ENCODE results near the gene IDNK. TPM values are rescaled to one million over a fixed set of nuclear protein-coding genes. Genes with fewer than 3 reads are reported as not detected.

The IDNK gene
- total RNA-seq, 1 experiment from 2014 or later = 14.3 TPM

- H4K20me1 ChIP-seq (ENCODE audit: insufficient read depth, low read depth, low read length) = 0 out of 2 replicates have a peak, but pooled peaks cover 11% of the 10 kb centered on the region
- no peak for DNase-seq
These were observed 54.7 kb downstream of the IDNK start for GRCh38 chr9:83677596-83677995.

GRCh38 chr9:83680233-83680632 is 57.3 kb downstream of the IDNK start:
- DNase-seq = no peak
- no peaks in the 10 kb centered on the region for H3K27me3 ChIP-seq (ENCODE audit: low read length)
- peaks cover 17% of the 10 kb centered on the region; the same call in 1 of the 2 replicates for H4K20me1 ChIP-seq (ENCODE audit: insufficient read depth, low read depth, low read length)
- peaks cover 42% of the 10 kb centered on the region for H3K36me3 ChIP-seq (ENCODE audit: insufficient read depth, low read length)
- H3K79me2 ChIP-seq (ENCODE audit: low read length) = peaks cover 93% of the 10 kb centered on the region
- no peaks in the 10 kb centered on the region for H3K9me2 ChIP-seq (replicated peaks; ENCODE audit: insufficient read depth, low read length)
- H2AFZ ChIP-seq (ENCODE audit: low read length) = no peak overlapping the region
- no peaks in the 10 kb centered on the region for H3K9me3 ChIP-seq (ENCODE audit: low read length)
- no peak overlapping the region for H3K4me2 ChIP-seq (ENCODE audit: low read depth, low read length, poor library complexity, severe bottlenecking)
- no peak overlapping the region for H3K27ac ChIP-seq (ENCODE audit: low read length)
- H3K4me1 ChIP-seq (ENCODE audit: low read length) = peaks cover 14% of the 10 kb centered on the region
- H3K9ac ChIP-seq (ENCODE audit: low read length) = no peak overlapping the region
- H3K4me3 ChIP-seq (ENCODE audit: low read length) = no peak overlapping the region

More at GRCh38 chr9:83677596-83677995, 54.7 kb downstream of the IDNK start:
- Histone ChIP-seq H3K9me2 (replicated peaks; ENCODE audit: insufficient read depth, low read length) (no peaks in the 10 kb centered on the region), H3K4me2 (ENCODE audit: low read depth, low read length, poor library complexity, severe bottlenecking) (no peak overlapping the region), H3K9me3 (ENCODE audit: low read length) (no peaks in the 10 kb centered on the region), H2AFZ (ENCODE audit: low read length) (no peak overlapping the region), H3K4me3 (ENCODE audit: low read length) (no peak overlapping the region), H3K27me3 (ENCODE audit: low read length) (no peaks in the 10 kb centered on the region), H3K4me1 (ENCODE audit: low read length) (peaks cover 14% of the 10 kb centered on the region), H3K79me2 (ENCODE audit: low read length) (peaks cover 92% of the 10 kb centered on the region), H3K9ac (ENCODE audit: low read length) (no peak overlapping the region), H3K27ac (ENCODE audit: low read length) (no peak overlapping the region), H3K36me3 (ENCODE audit: insufficient read depth, low read length) (peaks cover 57% of the 10 kb centered on the region)

GRCh38 chr9:83681490-83681889 is 58.5 kb downstream of the IDNK start:
- Histone ChIP-seq H3K79me2 (ENCODE audit: low read length) (peaks cover 93% of the 10 kb centered on the region), H3K4me1 (ENCODE audit: low read length) (0 out of 2 replicates have a peak, but pooled peaks cover 6% of the 10 kb centered on the region), H3K27me3 (ENCODE audit: low read length) (no peaks in the 10 kb centered on the region), H2AFZ (ENCODE audit: low read length) (no peak overlapping the region), H3K4me2 (ENCODE audit: low read depth, low read length, poor library complexity, severe bottlenecking) (no peak overlapping the region), H3K9ac (ENCODE audit: low read length) (no peak overlapping the region), H3K9me3 (ENCODE audit: low read length) (no peaks in the 10 kb centered on the region), H3K9me2 (replicated peaks; ENCODE audit: insufficient read depth, low read length) (no peaks in the 10 kb centered on the region), H3K4me3 (ENCODE audit: low read length) (no peak overlapping the region), H3K36me3 (ENCODE audit: insufficient read depth, low read length) (peaks cover 36% of the 10 kb centered on the region), H3K27ac (ENCODE audit: low read length) (no peak overlapping the region), H4K20me1 (ENCODE audit: insufficient read depth, low read depth, low read length) (peaks cover 23% of the 10 kb centered on the region; the same call in 1 of the 2 replicates)
- DNase-seq = no peak

GRCh38 chr9:83688921-83689320 is 66.0 kb downstream of the IDNK start:
- Histone ChIP-seq H2AFZ (ENCODE audit: low read length) (no peak overlapping the region), H3K27me3 (ENCODE audit: low read length) (no peaks in the 10 kb centered on the region), H3K9me3 (ENCODE audit: low read length) (no peaks in the 10 kb centered on the region), H3K79me2 (ENCODE audit: low read length) (peaks cover 99% of the 10 kb centered on the region), H3K4me3 (ENCODE audit: low read length) (no peak overlapping the region), H3K27ac (ENCODE audit: low read length) (peak overlapping the region; percentile 20; the same call in 1 of the 2 replicates), H3K4me2 (ENCODE audit: low read depth, low read length, poor library complexity, severe bottlenecking) (peak overlapping the region; percentile 44), H3K9me2 (replicated peaks; ENCODE audit: insufficient read depth, low read length) (no peaks in the 10 kb centered on the region), H3K36me3 (ENCODE audit: insufficient read depth, low read length) (no peaks in the 10 kb centered on the region), H3K4me1 (ENCODE audit: low read length) (peaks cover 56% of the 10 kb centered on the region), H3K9ac (ENCODE audit: low read length) (no peak overlapping the region), H4K20me1 (ENCODE audit: insufficient read depth, low read depth, low read length) (peaks cover 66% of the 10 kb centered on the region)
- no peak for DNase-seq

GRCh38 chr9:83691492-83691891 is 68.5 kb downstream of the IDNK start:
- peaks cover 82% of the 10 kb centered on the region for H3K4me1 ChIP-seq (ENCODE audit: low read length)
- H3K9me2 ChIP-seq (replicated peaks; ENCODE audit: insufficient read depth, low read length) = no peaks in the 10 kb centered on the region
- H3K9ac ChIP-seq (ENCODE audit: low read length) = no peak overlapping the region
- H3K27ac ChIP-seq (ENCODE audit: low read length) = no peak overlapping the region
- H3K4me2 ChIP-seq (ENCODE audit: low read depth, low read length, poor library complexity, severe bottlenecking) = no peak overlapping the region
- no peaks in the 10 kb centered on the region for H3K9me3 ChIP-seq (ENCODE audit: low read length)
- no peak for DNase-seq
- no peak overlapping the region for H3K4me3 ChIP-seq (ENCODE audit: low read length)
- H2AFZ ChIP-seq (ENCODE audit: low read length) = no peak overlapping the region
- H4K20me1 ChIP-seq (ENCODE audit: insufficient read depth, low read depth, low read length) = peaks cover 65% of the 10 kb centered on the region
- H3K36me3 ChIP-seq (ENCODE audit: insufficient read depth, low read length) = no peaks in the 10 kb centered on the region
- H3K79me2 ChIP-seq (ENCODE audit: low read length) = peaks cover 100% of the 10 kb centered on the region
- H3K27me3 ChIP-seq (ENCODE audit: low read length) = no peaks in the 10 kb centered on the region

Small RNA genes within 50 kb of the gene (small RNA-seq; reads per million reads assigned to genes)
- not detected for gene RNU4-15P

Other genes with a start within 250 kb of the IDNK start
- 1.2 TPM in 1 of 2 replicates, not detected in the other for gene FRMD3, start 84.7 kb upstream of the IDNK start, total RNA-seq (2014; rRNA removed; shearing (Covaris generic); ENCODE audit: low replicate concordance)
- 75.9 and 118 TPM in 2 replicates for gene UBQLN1, start 84.8 kb downstream of the IDNK start, total RNA-seq (2014; rRNA removed; shearing (Covaris generic); ENCODE audit: low replicate concordance)
- 5.8 and 13.4 TPM in 2 replicates for gene GKAP1, start 194.6 kb downstream of the IDNK start, total RNA-seq (2014; rRNA removed; shearing (Covaris generic); ENCODE audit: low replicate concordance)